ENCODE measurements around the gene GMPS.

GRCh38 chr3:155870945-155871745, 695 bp downstream of the GMPS start:
- TF ChIP-seq CTCF (conservative IDR thresholded peaks at IDR 0.05; ENCODE audit: low read depth, low read length) = no peak
- no peak for TF ChIP-seq EZH2 (IDR thresholded peaks at IDR 0.05; ENCODE audit: low read length, unreplicated experiment)

Data from PC-3 (cell line).